SJCRH30 (cell line): Measurements from ENCODE around the gene KCNJ3. TPM values are rescaled to one million over a fixed set of nuclear protein-coding genes. Genes with fewer than 3 reads are reported as not detected.

Experiments used
- DNase-seq, 2 experiments: peaks; one replicate each; pipeline ENCODE4 v3.0.0-alpha.2; 2015 to 2020
- H3K27ac ChIP-seq: fragments of 250-450 bp; sonication (Bioruptor Pico); 2 replicates; pipeline ENCODE4 v1.5.1; 2020; ENCODE audit warnings: mild to moderate bottlenecking, moderate library complexity
- H3K27me3 ChIP-seq: fragments of 250-450 bp; sonication (Bioruptor Pico); 2 replicates; pipeline ENCODE4 v1.5.1; 2020; ENCODE audit warnings: mild to moderate bottlenecking, moderate library complexity
- H3K36me3 ChIP-seq: fragments of 250-450 bp; sonication (Bioruptor Pico); 2 replicates; pipeline ENCODE4 v1.5.1; 2020; ENCODE audit warnings: mild to moderate bottlenecking, moderate library complexity
- H3K4me1 ChIP-seq: fragments of 250-450 bp; sonication (Bioruptor Pico); 2 replicates; pipeline ENCODE4 v1.5.1; 2020; ENCODE audit warnings: mild to moderate bottlenecking, moderate library complexity
- H3K4me3 ChIP-seq: fragments of 250-450 bp; sonication (Bioruptor Pico); 2 replicates; pipeline ENCODE4 v1.5.1; 2020; ENCODE audit warnings: mild to moderate bottlenecking, moderate library complexity
- H3K9me3 ChIP-seq: fragments of 250-450 bp; sonication (Bioruptor Pico); replicated peaks from 2 replicates; pipeline ENCODE4 v1.5.1; 2020; ENCODE audit warnings: mild to moderate bottlenecking, moderate library complexity
- total RNA-seq: library from RNA; depleted of rRNA; stranded (reverse); fragments of >200 nt; shearing (Covaris generic); gene quantifications from 2 replicates; pipeline ENCODE4 v1.2.3, GENCODE V29; 2014; rRNA removed

KCNJ3 gene
- not detected in 2 replicates for total RNA-seq

GRCh38 chr2:154698296-154698720, at the start of gene KCNJ3:
KCNJ3 (plus strand) TSS chr2:154698695; CDS start chr2:154698776, 81 bp downstream.
- DNase-seq = no peak
- Histone ChIP-seq H3K9me3 (no peaks in the 10 kb centered on the region), H3K4me3 (no peak within 1 kb of the TSS)

GRCh38 chr2:154655499-154655898, 43.0 kb upstream of the KCNJ3 start:
- Histone ChIP-seq H3K27me3 (no peaks in the 10 kb centered on the region), H3K9me3 (no peaks in the 10 kb centered on the region), H3K27ac (no peak overlapping the region), H3K4me1 (no peaks in the 10 kb centered on the region), H3K4me3 (no peak overlapping the region), H3K36me3 (no peaks in the 10 kb centered on the region)
- no peak for DNase-seq

More at GRCh38 chr2:154698296-154698720, at the start of gene KCNJ3:
- no peaks in the 10 kb centered on the region for H3K36me3 ChIP-seq
- no peaks in the 10 kb centered on the region for H3K4me1 ChIP-seq
- no peak within 1 kb of the TSS for H3K27ac ChIP-seq
- no peaks in the 10 kb centered on the region for H3K27me3 ChIP-seq

- no peak overlapping the region for H3K4me3 ChIP-seq
- H3K9me3 ChIP-seq = no peaks in the 10 kb centered on the region
- DNase-seq = no peak
- no peak overlapping the region for H3K27ac ChIP-seq
- no peaks in the 10 kb centered on the region for H3K4me1 ChIP-seq
- H3K27me3 ChIP-seq = no peaks in the 10 kb centered on the region
- no peaks in the 10 kb centered on the region for H3K36me3 ChIP-seq
Measured at GRCh38 chr2:154658854-154659253, 39.6 kb upstream of the KCNJ3 start.

GRCh38 chr2:154664248-154664647, 34.2 kb upstream of the KCNJ3 start:
- no peak overlapping the region for H3K27ac ChIP-seq
- DNase-seq = no peak
- H3K36me3 ChIP-seq = no peaks in the 10 kb centered on the region
- no peaks in the 10 kb centered on the region for H3K9me3 ChIP-seq
- H3K4me3 ChIP-seq = no peak overlapping the region
- H3K4me1 ChIP-seq = no peaks in the 10 kb centered on the region
- H3K27me3 ChIP-seq = no peaks in the 10 kb centered on the region

- H3K4me1 ChIP-seq = no peaks in the 10 kb centered on the region
- no peak overlapping the region for H3K27ac ChIP-seq
- H3K27me3 ChIP-seq = no peaks in the 10 kb centered on the region
- no peaks in the 10 kb centered on the region for H3K9me3 ChIP-seq
- no peak for DNase-seq
- no peak overlapping the region for H3K4me3 ChIP-seq
- no peaks in the 10 kb centered on the region for H3K36me3 ChIP-seq
Measured at GRCh38 chr2:154670083-154670482, 28.4 kb upstream of the KCNJ3 start.

GRCh38 chr2:154673694-154674093, 24.8 kb upstream of the KCNJ3 start:
- H3K36me3 ChIP-seq = no peaks in the 10 kb centered on the region
- no peaks in the 10 kb centered on the region for H3K27me3 ChIP-seq
- no peaks in the 10 kb centered on the region for H3K4me1 ChIP-seq
- DNase-seq = no peak
- H3K9me3 ChIP-seq = no peaks in the 10 kb centered on the region
- H3K4me3 ChIP-seq = no peak overlapping the region
- no peak overlapping the region for H3K27ac ChIP-seq

- Histone ChIP-seq H3K9me3 (no peaks in the 10 kb centered on the region), H3K36me3 (no peaks in the 10 kb centered on the region), H3K27me3 (no peaks in the 10 kb centered on the region), H3K27ac (no peak overlapping the region), H3K4me3 (no peak overlapping the region), H3K4me1 (no peaks in the 10 kb centered on the region)
- DNase-seq = no peak
Measured at GRCh38 chr2:154677401-154677800, 21.1 kb upstream of the KCNJ3 start.

GRCh38 chr2:154681741-154682140, 16.8 kb upstream of the KCNJ3 start:
- no peaks in the 10 kb centered on the region for H3K27me3 ChIP-seq
- H3K4me3 ChIP-seq = no peak overlapping the region
- H3K36me3 ChIP-seq = no peaks in the 10 kb centered on the region
- no peaks in the 10 kb centered on the region for H3K4me1 ChIP-seq
- H3K9me3 ChIP-seq = no peaks in the 10 kb centered on the region
- H3K27ac ChIP-seq = no peak overlapping the region
- no peak for DNase-seq

GRCh38 chr2:154686162-154686561, 12.3 kb upstream of the KCNJ3 start:
- H3K4me1 ChIP-seq = no peaks in the 10 kb centered on the region
- H3K4me3 ChIP-seq = no peak overlapping the region
- H3K27me3 ChIP-seq = no peaks in the 10 kb centered on the region
- no peaks in the 10 kb centered on the region for H3K9me3 ChIP-seq
- no peak overlapping the region for H3K27ac ChIP-seq
- H3K36me3 ChIP-seq = no peaks in the 10 kb centered on the region
- no peak for DNase-seq

GRCh38 chr2:154688373-154688772, 10.1 kb upstream of the KCNJ3 start:
- DNase-seq = no peak
- Histone ChIP-seq H3K27me3 (no peaks in the 10 kb centered on the region), H3K27ac (no peak overlapping the region), H3K9me3 (no peaks in the 10 kb centered on the region), H3K36me3 (no peaks in the 10 kb centered on the region), H3K4me1 (no peaks in the 10 kb centered on the region), H3K4me3 (no peak overlapping the region)

- Histone ChIP-seq H3K27me3 (no peaks in the 10 kb centered on the region), H3K4me1 (no peaks in the 10 kb centered on the region), H3K9me3 (no peaks in the 10 kb centered on the region), H3K36me3 (no peaks in the 10 kb centered on the region), H3K27ac (no peak overlapping the region), H3K4me3 (no peak overlapping the region)
- no peak for DNase-seq
Measured at GRCh38 chr2:154689158-154689557, 9.3 kb upstream of the KCNJ3 start.

- no peak for DNase-seq
- no peaks in the 10 kb centered on the region for H3K36me3 ChIP-seq
Measured at GRCh38 chr2:154692927-154693326, 5.6 kb upstream of the KCNJ3 start.

GRCh38 chr2:154693741-154694340, 4.7 kb upstream of the KCNJ3 start:
- Histone ChIP-seq H3K4me1 (no peaks in the 10 kb centered on the region), H3K36me3 (no peaks in the 10 kb centered on the region), H3K27ac (no peak overlapping the region)

More at GRCh38 chr2:154692927-154693326, 5.6 kb upstream of the KCNJ3 start:
- no peak overlapping the region for H3K4me3 ChIP-seq
- H3K27ac ChIP-seq = no peak overlapping the region
- no peaks in the 10 kb centered on the region for H3K9me3 ChIP-seq
- no peaks in the 10 kb centered on the region for H3K27me3 ChIP-seq
- H3K4me1 ChIP-seq = no peaks in the 10 kb centered on the region

GRCh38 chr2:154694881-154695280, 3.6 kb upstream of the KCNJ3 start:
- Histone ChIP-seq H3K27ac (no peak overlapping the region), H3K9me3 (no peaks in the 10 kb centered on the region), H3K4me3 (no peak overlapping the region), H3K36me3 (no peaks in the 10 kb centered on the region), H3K4me1 (no peaks in the 10 kb centered on the region), H3K27me3 (no peaks in the 10 kb centered on the region)
- DNase-seq = no peak

More at GRCh38 chr2:154693741-154694340, 4.7 kb upstream of the KCNJ3 start:
- H3K27me3 ChIP-seq = no peaks in the 10 kb centered on the region
- H3K9me3 ChIP-seq = no peaks in the 10 kb centered on the region
- no peak overlapping the region for H3K4me3 ChIP-seq
- DNase-seq = no peak

GRCh38 chr2:154696369-154696768, 2.1 kb upstream of the KCNJ3 start:
- no peak overlapping the region for H3K27ac ChIP-seq
- no peaks in the 10 kb centered on the region for H3K9me3 ChIP-seq
- H3K36me3 ChIP-seq = no peaks in the 10 kb centered on the region
- H3K27me3 ChIP-seq = no peaks in the 10 kb centered on the region
- no peak overlapping the region for H3K4me3 ChIP-seq
- DNase-seq = no peak
- H3K4me1 ChIP-seq = no peaks in the 10 kb centered on the region

- Histone ChIP-seq H3K27me3 (no peaks in the 10 kb centered on the region), H3K27ac (no peak overlapping the region), H3K4me1 (no peaks in the 10 kb centered on the region), H3K4me3 (no peak overlapping the region), H3K9me3 (no peaks in the 10 kb centered on the region), H3K36me3 (no peaks in the 10 kb centered on the region)
- no peak for DNase-seq
Measured at GRCh38 chr2:154696810-154697417, 1.6 kb upstream of the KCNJ3 start.
